Fibroblast of lung (primary cell): ENCODE results near the gene SUMF2. TPM values are rescaled to one million over a fixed set of nuclear protein-coding genes. Genes with fewer than 3 reads are reported as not detected.
A peak's percentile ranks its signal among the peaks of the same experiment; 100 is the strongest.
"Not testable (repeated sequence)": the region's sequence is repeated elsewhere in the genome, so short reads cannot be mapped to it uniquely, and the experiment has no call there.

Source experiments
- DNase-seq, 2 donors: peaks; one replicate each; pipeline versions ENCODE4 v3.0.0 to v3.0.0-alpha.2; 2010; ENCODE audit warnings: low read depth in 2 of 2
- H2AFZ ChIP-seq: 2 replicates; pipeline ENCODE4 v1.5.1; 2012; ENCODE audit warnings: low read length, control low read depth, inconsistent platforms
- H3K27ac ChIP-seq: 2 replicates; pipeline ENCODE4 v1.5.1; 2011; ENCODE audit warnings: low read length, control low read depth; ENCODE audit not compliant: insufficient read depth
- H3K27me3 ChIP-seq: 2 replicates; pipeline ENCODE4 v1.5.1; 2011; ENCODE audit warnings: mild to moderate bottlenecking, low read length; ENCODE audit not compliant: control insufficient read depth, insufficient read depth
- H3K36me3 ChIP-seq: 2 replicates; pipeline ENCODE4 v1.5.1; 2011; ENCODE audit warnings: low read length; ENCODE audit not compliant: control insufficient read depth, insufficient read depth
- H3K4me1 ChIP-seq: 2 replicates; pipeline ENCODE4 v1.5.1; 2011; ENCODE audit warnings: low read length; ENCODE audit not compliant: control insufficient read depth, insufficient read depth; ENCODE audit errors: extremely low read depth
- H3K4me2 ChIP-seq: 2 replicates; pipeline ENCODE4 v1.5.1; 2011; ENCODE audit warnings: low read length, control low read depth; ENCODE audit not compliant: insufficient read depth; ENCODE audit errors: extremely low read depth
- H3K4me3 ChIP-seq, 4 experiments: fragments of 200-600 bp in 1 of 4; sonication (generic) in 1 of 4; replicated peaks in 1 of 4; 2 replicates each; pipeline ENCODE4 v1.5.1; 2011 to 2016; ENCODE audit warnings: low read length in 4 of 4, low read depth in 3 of 4, mild to moderate bottlenecking in 3 of 4, control low read depth in 2 of 4, inconsistent platforms in 1 of 4, mixed read lengths in 1 of 4; ENCODE audit not compliant: insufficient read depth in 1 of 4; ENCODE audit errors: control extremely low read depth in 1 of 4
- H3K79me2 ChIP-seq: 2 replicates; pipeline ENCODE4 v1.5.1; 2012; ENCODE audit warnings: mild to moderate bottlenecking, low read length, inconsistent platforms; ENCODE audit not compliant: control insufficient read depth, insufficient read depth
- H3K9ac ChIP-seq: 2 replicates; pipeline ENCODE4 v1.5.1; 2011; ENCODE audit warnings: mild to moderate bottlenecking, low read length, control low read depth; ENCODE audit not compliant: insufficient read depth
- H3K9me3 ChIP-seq: 2 replicates; pipeline ENCODE4 v1.5.1; 2012; ENCODE audit warnings: low read depth, low read length; ENCODE audit not compliant: control insufficient read depth, insufficient read depth
- H4K20me1 ChIP-seq: 2 replicates; pipeline ENCODE4 v1.5.1; 2011; ENCODE audit warnings: low read length; ENCODE audit not compliant: control insufficient read depth, insufficient read depth; ENCODE audit errors: extremely low read depth
- CTCF ChIP-seq, 2 donors: IDR thresholded peaks in 1 of 2; conservative IDR thresholded peaks in 1 of 2; 1 replicate in 1 of 2; 2 replicates in 1 of 2; pipeline ENCODE4 v1.5.1; 2011 to 2012; ENCODE audit warnings: low read length in 2 of 2, control low read depth in 1 of 2, inconsistent platforms in 1 of 2, low read depth in 1 of 2, mild to moderate bottlenecking in 1 of 2
- EZH2 ChIP-seq: IDR thresholded peaks from 2 replicates; pipeline ENCODE4 v1.5.1; 2012; ENCODE audit warnings: low read length, control low read depth, mild to moderate bottlenecking; ENCODE audit errors: missing control alignments
- polyA plus RNA-seq, 2 donors: library from polyadenylated mRNA; depleted of rRNA in 1 of 2; stranded (reverse) in 1 of 2; unstranded in 1 of 2; fragments of >200 nt; gene quantifications; 2 replicates each; pipeline ENCODE4 v1.2.1, GENCODE V29; 2011 to 2012; ENCODE audit warnings: missing spikeins in 1 of 2
- total RNA-seq: library from RNA; depleted of rRNA; stranded (reverse); fragments of >200 nt; gene quantifications from 2 replicates; pipeline ENCODE4 v1.2.1, GENCODE V29; 2014

Gene SUMF2
- total and polyA plus RNA-seq, 2 donors (not counting 1 experiment from before 2014, with no cell fraction given): 118 to 229 TPM

- Histone ChIP-seq H3K4me1 (no peaks in the 10 kb centered on the region), H3K4me2 (no peak overlapping the region), H3K79me2 (no peaks in the 10 kb centered on the region), H2AFZ (no peak overlapping the region), H3K27ac (no peak overlapping the region), H3K9ac (no peak overlapping the region), H3K36me3 (peaks cover 9% of the 10 kb centered on the region), H3K27me3 (no peaks in the 10 kb centered on the region), H4K20me1 (no peaks in the 10 kb centered on the region), H3K9me3 (no peaks in the 10 kb centered on the region), H3K4me3 (no peak overlapping the region)
- DNase-seq: peak; percentile 73 to 79
- TF ChIP-seq EZH2 (no peak), CTCF (conservative IDR thresholded peaks at IDR 0.05 in 1 of 2, IDR thresholded peaks at IDR 0.05 in 1 of 2; ENCODE audit: low read depth in 1 of 2, low read length in 2 of 2) (peak; percentile 78 to 95)
Measured at GRCh38 chr7:56079450-56080185, 15.5 kb downstream of the SUMF2 start.

DNA sequence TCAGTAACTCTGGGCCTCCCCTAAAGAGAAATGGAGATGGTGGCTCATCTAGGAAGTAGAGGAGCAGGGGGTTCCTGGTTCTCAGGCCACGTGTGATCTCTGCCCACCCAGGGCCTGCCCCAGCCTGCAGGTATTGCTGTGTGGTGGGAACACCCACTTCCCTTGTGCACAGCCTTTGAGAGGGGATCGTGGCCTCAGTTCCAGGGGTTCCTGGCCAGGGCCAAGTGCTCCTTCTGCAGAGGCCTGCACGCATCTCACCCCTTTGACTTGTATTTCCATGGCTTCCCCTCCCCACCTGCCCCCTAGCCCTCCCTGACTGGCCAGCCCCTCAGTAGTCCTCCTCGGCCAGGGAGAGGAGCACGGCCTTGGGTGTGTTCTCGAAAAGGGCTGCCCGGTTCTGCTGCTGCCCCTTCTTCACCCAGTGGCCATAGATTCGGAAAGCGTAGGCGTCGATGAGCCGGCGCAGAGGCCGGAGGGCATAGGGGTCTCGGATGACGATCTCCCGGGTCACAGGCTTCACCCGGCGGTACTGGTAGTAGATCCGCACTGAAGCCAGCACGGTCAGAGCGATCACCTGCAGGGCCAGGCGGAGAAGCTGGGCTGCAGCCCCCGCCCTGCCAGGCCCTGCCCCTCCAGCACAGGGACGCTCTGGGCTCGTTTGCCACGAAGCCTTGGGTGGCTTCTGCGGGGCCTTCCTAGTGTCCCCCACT is 16.8 kb downstream of the SUMF2 start:
- H3K27ac ChIP-seq, H3K4me1 ChIP-seq, H2AFZ ChIP-seq, H3K79me2 ChIP-seq, H3K9ac ChIP-seq, H3K4me3 ChIP-seq, H4K20me1 ChIP-seq, H3K4me2 ChIP-seq, H3K9me3 ChIP-seq, H3K36me3 ChIP-seq, DNase-seq, H3K27me3 ChIP-seq: not testable (repeated sequence)

DNA sequence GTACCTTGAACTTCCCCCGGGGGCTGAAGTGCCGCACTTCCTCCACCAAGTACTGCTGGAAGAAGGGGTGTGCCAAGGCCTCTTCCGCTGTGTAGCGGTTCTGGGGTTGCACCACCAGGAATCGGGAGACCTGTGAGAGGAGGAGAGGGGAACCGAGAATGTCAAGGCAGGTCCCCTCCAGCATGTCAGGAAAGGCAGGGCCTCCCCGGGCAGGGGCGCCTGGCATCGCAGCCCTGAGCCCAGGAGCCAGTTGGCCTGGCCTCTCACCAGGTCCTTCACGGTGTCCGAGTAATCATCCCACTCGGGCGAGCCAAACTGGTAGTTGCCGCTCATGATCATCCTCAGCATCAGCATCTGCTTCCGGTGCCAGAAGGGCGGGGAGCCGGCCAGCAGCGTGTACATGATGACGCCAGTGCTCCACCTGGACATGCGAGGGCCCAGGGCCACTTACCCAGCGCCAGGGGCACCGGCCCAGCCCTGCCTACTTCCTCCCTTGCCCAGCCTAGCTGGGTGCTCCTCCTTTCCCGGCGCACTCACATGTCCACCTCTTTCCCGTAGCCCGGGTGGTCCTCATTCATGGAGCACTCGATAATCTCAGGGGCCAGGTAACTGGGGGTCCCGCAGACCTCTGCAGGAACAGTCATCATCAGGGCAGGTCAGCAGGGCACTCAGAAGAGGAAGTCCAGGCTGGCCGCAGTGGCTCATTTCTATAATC is 17.7 kb downstream of the SUMF2 start:
- Histone ChIP-seq H3K9ac (no peak overlapping the region), H3K36me3 (peaks cover 8% of the 10 kb centered on the region), H3K4me1 (no peaks in the 10 kb centered on the region)

More for the DNA sequence above, 17.7 kb downstream of the SUMF2 start:
- DNase-seq: no peak
- no peak overlapping the region for H2AFZ ChIP-seq
- H3K4me3 ChIP-seq: no peak overlapping the region
- no peak overlapping the region for H3K4me2 ChIP-seq
- H3K27ac ChIP-seq: no peak overlapping the region
- no peak for TF ChIP-seq EZH2
- no peak for TF ChIP-seq CTCF (conservative IDR thresholded peaks at IDR 0.05 in 1 of 2, IDR thresholded peaks at IDR 0.05 in 1 of 2; ENCODE audit: low read depth in 1 of 2, low read length in 2 of 2)
- H4K20me1 ChIP-seq: no peaks in the 10 kb centered on the region
- H3K79me2 ChIP-seq: no peaks in the 10 kb centered on the region
- H3K9me3 ChIP-seq: no peaks in the 10 kb centered on the region
- no peaks in the 10 kb centered on the region for H3K27me3 ChIP-seq
